ENCODE data around the gene C2orf42. TPM values are rescaled to one million over a fixed set of nuclear protein-coding genes. Genes with fewer than 3 reads are reported as not detected.
"Not testable (repeated sequence)": the region's sequence is repeated elsewhere in the genome, so short reads cannot be mapped to it uniquely, and the experiment has no call there.

Gene C2orf42
- 10 to 100 TPM; 30.9 to 33.8 TPM for total RNA-seq

- Mint-ChIP-seq H3K36me3 (no peaks in the 10 kb centered on the region), H3K4me3 (peak within 1 kb of the TSS; percentile 95)
Observed at GRCh38 chr2:70190418-70191243, at the start of gene C2orf42. TSS of gene C2orf42 (minus strand) at chr2:70191019. CDS start at chr2:70181985, 9,034 bp downstream.

GRCh38 chr2:70240599-70240998, 49.8 kb upstream of the C2orf42 start:
- DNase-seq (no peak), ATAC-seq (ENCODE audit: low read depth) (no peak)
- H3K4me3 Mint-ChIP-seq: no peak overlapping the region
- no peaks in the 10 kb centered on the region for H3K27me3 Mint-ChIP-seq
- POLR2A ChIA-PET: interaction anchor here (0.7 kb wide), 1 partner anchor 18 kb away, joined by 3 read pairs; the partner anchor contains the start of gene PCYOX1
- no peak overlapping the region for H3K27ac Mint-ChIP-seq
- H3K4me1 Mint-ChIP-seq: peaks cover 22% of the 10 kb centered on the region
- peaks cover 17% of the 10 kb centered on the region for H3K36me3 Mint-ChIP-seq
- H3K9me3 Mint-ChIP-seq: no peaks in the 10 kb centered on the region

More at GRCh38 chr2:70190418-70191243, at the start of gene C2orf42:
- POLR2A ChIA-PET: interaction anchor here (0.6 to 2.4 kb wide), 24 partner anchors 9 to 297 kb away, joined by 3 to 29 read pairs (median 4); partner anchors contain the start of genes MXD1, PCBP1, PCYOX1 and SNRNP27
- Mint-ChIP-seq H3K27me3 (peaks cover 2% of the 10 kb centered on the region), H3K27ac (peak within 1 kb of the TSS; percentile 99), H3K4me1 (peaks cover 14% of the 10 kb centered on the region), H3K9me3 (no peaks in the 10 kb centered on the region)
- ATAC-seq (ENCODE audit: low read depth): peak; percentile 85
- peak; percentile 93 for DNase-seq

- H3K9me3 Mint-ChIP-seq: no peaks in the 10 kb centered on the region
- POLR2A ChIA-PET: no interaction called here
- no peak overlapping the region for H3K27ac Mint-ChIP-seq
- no peak overlapping the region for H3K4me3 Mint-ChIP-seq
- no peaks in the 10 kb centered on the region for H3K27me3 Mint-ChIP-seq
- ATAC-seq (ENCODE audit: low read depth): no peak
- H3K36me3 Mint-ChIP-seq: peaks cover 24% of the 10 kb centered on the region
- no peak for DNase-seq
- H3K4me1 Mint-ChIP-seq: no peaks in the 10 kb centered on the region
Observed at GRCh38 chr2:70233926-70234325, 43.1 kb upstream of the C2orf42 start.

GRCh38 chr2:70226781-70227180, 36.0 kb upstream of the C2orf42 start:
- Mint-ChIP-seq H3K4me3 (no peak overlapping the region), H3K36me3 (peaks cover 30% of the 10 kb centered on the region)
- POLR2A ChIA-PET: interaction anchor here (0.6 kb wide), 1 partner anchor 312 kb away, joined by 3 read pairs; the partner anchor contains the start of gene MXD1

GRCh38 chr2:70223305-70223704, 32.5 kb upstream of the C2orf42 start:
- H3K9me3 Mint-ChIP-seq; ATAC-seq (ENCODE audit: low read depth); H3K27me3 Mint-ChIP-seq; H3K4me3 Mint-ChIP-seq; H3K27ac Mint-ChIP-seq; DNase-seq: not testable (repeated sequence)
- H3K36me3 Mint-ChIP-seq: peaks cover 41% of the 10 kb centered on the region
- POLR2A ChIA-PET: interaction anchor here (0.6 kb wide), 1 partner anchor 19 kb away, joined by 5 read pairs; no protein-coding TSS in a partner anchor
- peaks cover 13% of the 10 kb centered on the region for H3K4me1 Mint-ChIP-seq

More at GRCh38 chr2:70226781-70227180, 36.0 kb upstream of the C2orf42 start:
- peak; percentile 58 for ATAC-seq (ENCODE audit: low read depth)
- no peaks in the 10 kb centered on the region for H3K9me3 Mint-ChIP-seq
- no peak for DNase-seq
- no peaks in the 10 kb centered on the region for H3K27me3 Mint-ChIP-seq
- peaks cover 6% of the 10 kb centered on the region for H3K4me1 Mint-ChIP-seq
- H3K27ac Mint-ChIP-seq: no peak overlapping the region

GRCh38 chr2:70214953-70215549, 24.2 kb upstream of the C2orf42 start:
- no peak for ATAC-seq (ENCODE audit: low read depth)
- Mint-ChIP-seq H3K9me3 (no peaks in the 10 kb centered on the region), H3K27ac (no peak overlapping the region), H3K36me3 (peaks cover 33% of the 10 kb centered on the region), H3K4me3 (no peak overlapping the region), H3K4me1 (peaks cover 7% of the 10 kb centered on the region), H3K27me3 (no peaks in the 10 kb centered on the region)
- POLR2A ChIA-PET: no interaction called here
- DNase-seq: no peak

GRCh38 chr2:70214365-70214764, 23.5 kb upstream of the C2orf42 start:
- POLR2A ChIA-PET: no interaction called here
- Mint-ChIP-seq H3K27ac (no peak overlapping the region), H3K36me3 (peaks cover 32% of the 10 kb centered on the region), H3K4me1 (peaks cover 7% of the 10 kb centered on the region), H3K9me3 (no peaks in the 10 kb centered on the region), H3K4me3 (no peak overlapping the region), H3K27me3 (no peaks in the 10 kb centered on the region)
- DNase-seq (no peak), ATAC-seq (ENCODE audit: low read depth) (no peak)

- no peak for DNase-seq
- H3K27ac Mint-ChIP-seq: peak overlapping the region; percentile 49
- no peak for ATAC-seq (ENCODE audit: low read depth)
- H3K4me3 Mint-ChIP-seq: no peak overlapping the region
- POLR2A ChIA-PET: no interaction called here
- H3K27me3 Mint-ChIP-seq: no peaks in the 10 kb centered on the region
- peaks cover 23% of the 10 kb centered on the region for H3K36me3 Mint-ChIP-seq
- H3K9me3 Mint-ChIP-seq: no peaks in the 10 kb centered on the region
- peaks cover 2% of the 10 kb centered on the region for H3K4me1 Mint-ChIP-seq
Observed at GRCh38 chr2:70212298-70212932, 21.6 kb upstream of the C2orf42 start.

- Mint-ChIP-seq H3K4me3 (no peak overlapping the region), H3K4me1 (peaks cover 2% of the 10 kb centered on the region), H3K27ac (no peak overlapping the region), H3K36me3 (peaks cover 20% of the 10 kb centered on the region), H3K9me3 (no peaks in the 10 kb centered on the region), H3K27me3 (no peaks in the 10 kb centered on the region)
- no peak for ATAC-seq (ENCODE audit: low read depth)
- POLR2A ChIA-PET: interaction anchor here (0.9 kb wide), 1 partner anchor 13 kb away, joined by 3 read pairs; no protein-coding TSS in a partner anchor
- no peak for DNase-seq
Observed at GRCh38 chr2:70211595-70211994, 20.8 kb upstream of the C2orf42 start.

GRCh38 chr2:70204452-70204851, 13.6 kb upstream of the C2orf42 start:
- Mint-ChIP-seq H3K4me1 (no peaks in the 10 kb centered on the region), H3K27me3 (no peaks in the 10 kb centered on the region), H3K27ac (no peak overlapping the region), H3K9me3 (no peaks in the 10 kb centered on the region), H3K36me3 (peaks cover 3% of the 10 kb centered on the region), H3K4me3 (no peak overlapping the region)
- POLR2A ChIA-PET: no interaction called here
- DNase-seq (no peak), ATAC-seq (ENCODE audit: low read depth) (no peak)

GRCh38 chr2:70203086-70203485, 12.3 kb upstream of the C2orf42 start:
- Mint-ChIP-seq H3K9me3 (no peaks in the 10 kb centered on the region), H3K4me3 (no peak overlapping the region), H3K4me1 (no peaks in the 10 kb centered on the region), H3K27me3 (no peaks in the 10 kb centered on the region), H3K36me3 (no peaks in the 10 kb centered on the region), H3K27ac (no peak overlapping the region)
- POLR2A ChIA-PET: interaction anchor here (0.6 kb wide), 1 partner anchor 39 kb away, joined by 3 read pairs; no protein-coding TSS in a partner anchor
- ATAC-seq (ENCODE audit: low read depth) (peak; percentile 14), DNase-seq (no peak)

- H3K4me3 Mint-ChIP-seq: no peak overlapping the region
- POLR2A ChIA-PET: no interaction called here
- no peaks in the 10 kb centered on the region for H3K4me1 Mint-ChIP-seq
- H3K36me3 Mint-ChIP-seq: no peaks in the 10 kb centered on the region
- no peak for DNase-seq
- no peak for ATAC-seq (ENCODE audit: low read depth)
- no peak overlapping the region for H3K27ac Mint-ChIP-seq
- H3K27me3 Mint-ChIP-seq: no peaks in the 10 kb centered on the region
- no peaks in the 10 kb centered on the region for H3K9me3 Mint-ChIP-seq
Observed at GRCh38 chr2:70202236-70202806, 11.5 kb upstream of the C2orf42 start.

GRCh38 chr2:70201831-70202230, 11.0 kb upstream of the C2orf42 start:
- POLR2A ChIA-PET: interaction anchor here (0.6 kb wide), 1 partner anchor 11 kb away, joined by 3 read pairs; the partner anchor contains the start of gene C2orf42
- Mint-ChIP-seq H3K36me3 (no peaks in the 10 kb centered on the region), H3K4me1 (no peaks in the 10 kb centered on the region), H3K27me3 (no peaks in the 10 kb centered on the region), H3K4me3 (no peak overlapping the region), H3K9me3 (no peaks in the 10 kb centered on the region), H3K27ac (no peak overlapping the region)
- DNase-seq: no peak
- no peak for ATAC-seq (ENCODE audit: low read depth)

All from activated naive CD8-positive, alpha-beta T cell treated with anti-CD3 and anti-CD28 coated beads, Interleukin-2, amount 10 ng/mL, durations not matched to agents 7 days and 5 days (primary cell).